ENCODE results near the gene CLEC10A.

DNA sequence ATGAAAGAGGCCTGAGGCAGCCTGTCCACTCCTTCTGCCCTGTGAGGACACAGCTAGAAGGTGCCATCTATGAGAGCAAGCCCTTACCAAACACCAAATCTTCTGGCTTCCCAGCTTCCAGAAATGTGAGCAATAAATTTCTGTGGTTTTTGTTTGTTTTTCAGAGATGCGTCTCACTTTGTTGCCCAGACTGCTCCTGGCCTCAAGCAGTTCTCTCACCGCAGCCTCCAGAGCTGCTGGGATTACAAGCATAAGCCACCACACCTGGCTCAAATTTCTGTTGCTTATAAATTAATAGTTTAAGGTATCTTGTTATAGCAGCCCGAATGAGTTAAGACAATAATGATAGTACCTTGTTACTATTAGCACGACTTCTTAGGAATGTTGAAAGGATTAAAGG is 23.7 kb downstream of the CLEC10A start:
- TF ChIP-seq, protein P1, sequence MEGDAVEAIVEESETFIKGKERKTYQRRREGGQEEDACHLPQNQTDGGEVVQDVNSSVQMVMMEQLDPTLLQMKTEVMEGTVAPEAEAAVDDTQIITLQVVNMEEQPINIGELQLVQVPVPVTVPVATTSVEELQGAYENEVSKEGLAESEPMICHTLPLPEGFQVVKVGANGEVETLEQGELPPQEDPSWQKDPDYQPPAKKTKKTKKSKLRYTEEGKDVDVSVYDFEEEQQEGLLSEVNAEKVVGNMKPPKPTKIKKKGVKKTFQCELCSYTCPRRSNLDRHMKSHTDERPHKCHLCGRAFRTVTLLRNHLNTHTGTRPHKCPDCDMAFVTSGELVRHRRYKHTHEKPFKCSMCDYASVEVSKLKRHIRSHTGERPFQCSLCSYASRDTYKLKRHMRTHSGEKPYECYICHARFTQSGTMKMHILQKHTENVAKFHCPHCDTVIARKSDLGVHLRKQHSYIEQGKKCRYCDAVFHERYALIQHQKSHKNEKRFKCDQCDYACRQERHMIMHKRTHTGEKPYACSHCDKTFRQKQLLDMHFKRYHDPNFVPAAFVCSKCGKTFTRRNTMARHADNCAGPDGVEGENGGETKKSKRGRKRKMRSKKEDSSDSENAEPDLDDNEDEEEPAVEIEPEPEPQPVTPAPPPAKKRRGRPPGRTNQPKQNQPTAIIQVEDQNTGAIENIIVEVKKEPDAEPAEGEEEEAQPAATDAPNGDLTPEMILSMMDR (IDR thresholded peaks at IDR 0.05): no peak
- TF ChIP-seq POLR2A (IDR thresholded peaks at IDR 0.05): no peak
